Measurements from ENCODE around the gene TMEM151B. TPM values are rescaled to one million over a fixed set of nuclear protein-coding genes. Genes with fewer than 3 reads are reported as not detected.

The TMEM151B gene
- total and polyA plus RNA-seq, 10 donors, result 0.03 to 0.17 (median 0.11) TPM; not detected in 7

DNA sequence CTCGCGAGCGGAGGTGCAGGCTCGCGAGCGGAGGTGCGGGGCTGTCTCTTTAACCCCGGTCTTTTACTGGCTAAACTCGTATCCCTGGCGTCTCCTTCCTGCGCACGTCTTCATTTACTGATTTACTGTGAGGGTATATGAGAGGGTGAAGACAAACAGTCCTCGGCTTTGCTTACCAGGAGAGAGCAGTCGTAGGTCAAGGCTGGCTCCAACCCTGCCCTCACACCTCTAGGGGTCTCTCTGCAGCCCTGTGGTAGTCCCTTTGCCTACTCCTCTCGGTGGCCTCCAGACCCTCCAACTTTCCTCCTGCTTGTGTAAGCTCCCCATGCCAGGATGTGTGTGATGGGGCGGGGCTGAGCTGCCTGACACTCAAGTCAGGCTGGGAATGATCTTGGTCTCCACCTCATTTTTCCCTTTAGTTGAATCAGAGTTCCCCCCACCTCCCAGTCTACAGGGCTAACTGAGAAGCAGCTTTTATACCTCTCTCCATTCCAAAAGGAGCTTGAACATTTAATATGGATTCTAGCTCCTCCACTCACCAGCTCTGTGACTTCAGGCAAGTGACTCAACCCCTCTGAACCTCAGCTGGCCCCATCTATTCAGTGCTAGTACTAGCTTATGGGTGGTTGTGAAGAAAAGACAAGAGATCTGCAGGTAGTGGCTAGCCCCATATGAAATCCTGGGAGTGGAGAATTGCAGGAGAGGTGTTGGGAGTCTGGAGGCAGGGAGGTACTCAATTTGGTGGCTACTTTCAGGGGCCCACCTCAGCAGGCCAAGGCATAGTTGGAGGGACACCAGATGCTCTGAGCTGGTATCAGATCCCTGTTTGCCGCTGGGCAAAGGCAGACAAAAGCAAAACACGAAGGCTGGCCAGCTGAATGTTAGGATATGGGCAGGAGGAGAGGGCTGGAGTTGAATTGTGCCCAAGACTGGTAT, 46.0 kb upstream of the TMEM151B start:
- TF ChIP-seq, protein P1, sequence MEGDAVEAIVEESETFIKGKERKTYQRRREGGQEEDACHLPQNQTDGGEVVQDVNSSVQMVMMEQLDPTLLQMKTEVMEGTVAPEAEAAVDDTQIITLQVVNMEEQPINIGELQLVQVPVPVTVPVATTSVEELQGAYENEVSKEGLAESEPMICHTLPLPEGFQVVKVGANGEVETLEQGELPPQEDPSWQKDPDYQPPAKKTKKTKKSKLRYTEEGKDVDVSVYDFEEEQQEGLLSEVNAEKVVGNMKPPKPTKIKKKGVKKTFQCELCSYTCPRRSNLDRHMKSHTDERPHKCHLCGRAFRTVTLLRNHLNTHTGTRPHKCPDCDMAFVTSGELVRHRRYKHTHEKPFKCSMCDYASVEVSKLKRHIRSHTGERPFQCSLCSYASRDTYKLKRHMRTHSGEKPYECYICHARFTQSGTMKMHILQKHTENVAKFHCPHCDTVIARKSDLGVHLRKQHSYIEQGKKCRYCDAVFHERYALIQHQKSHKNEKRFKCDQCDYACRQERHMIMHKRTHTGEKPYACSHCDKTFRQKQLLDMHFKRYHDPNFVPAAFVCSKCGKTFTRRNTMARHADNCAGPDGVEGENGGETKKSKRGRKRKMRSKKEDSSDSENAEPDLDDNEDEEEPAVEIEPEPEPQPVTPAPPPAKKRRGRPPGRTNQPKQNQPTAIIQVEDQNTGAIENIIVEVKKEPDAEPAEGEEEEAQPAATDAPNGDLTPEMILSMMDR (IDR thresholded peaks at IDR 0.05 in 8 of 11, conservative IDR thresholded peaks at IDR 0.05 in 3 of 11), result no peak
- TF ChIP-seq POLR2A (IDR thresholded peaks at IDR 0.05) (no peak), POLR2AphosphoS5 (IDR thresholded peaks at IDR 0.05) (no peak)
- peaks cover 0 to 9% (median 0%) of the 10 kb centered on the region in 7 donors for H3K27me3 ChIP-seq (replicated peaks in 1 of 7)
- intact Hi-C loops (cut with DNase I; ENCODE audit: low total_unique reads), result no loop called here
- no peaks in the 10 kb centered on the region for H3K9me3 ChIP-seq
- DNase-seq, result peak; percentile 65
- peak overlapping the region; percentile 60 to 80 (median 70) for H3K4me3 ChIP-seq
- H3K27ac ChIP-seq, result peak overlapping the region in 4 of 8 donors; percentile 48 to 80 (median 64)
- peaks cover 25 to 85% (median 62%) of the 10 kb centered on the region in 6 donors for H3K4me1 ChIP-seq
- 9 to 15% (median 13%) methylated on average over 15 to 18 of the region's 18 CpGs for WGBS, 5 donors
- H3K36me3 ChIP-seq, result peaks cover 0 to 5% (median 0%) of the 10 kb centered on the region in 6 donors

DNA sequence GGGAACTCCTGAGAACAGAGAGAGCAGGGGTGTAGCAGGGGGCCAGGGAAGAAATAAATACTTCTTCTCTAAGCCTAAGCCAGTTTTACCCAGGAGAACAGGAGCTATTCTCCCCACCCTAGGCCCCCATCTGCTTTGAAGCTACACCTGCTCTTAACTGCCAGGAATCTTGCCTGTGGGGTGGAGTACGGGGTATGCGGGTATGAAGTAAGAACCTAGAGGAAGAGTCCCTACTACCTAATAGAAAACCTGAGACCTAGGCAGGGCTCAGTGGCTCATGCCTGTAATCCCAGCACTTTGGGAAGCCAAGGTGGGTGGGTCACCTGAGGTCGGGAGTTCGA, 45.3 kb upstream of the TMEM151B start:
- Histone ChIP-seq H3K27me3 (replicated peaks in 1 of 7) (peaks cover 0 to 3% (median 0%) of the 10 kb centered on the region in 7 donors), H3K27ac (no peak overlapping the region), H3K36me3 (peaks cover 0 to 10% (median 0%) of the 10 kb centered on the region in 6 donors), H3K9me3 (no peaks in the 10 kb centered on the region), H3K4me3 (no peak overlapping the region), H3K4me1 (peaks cover 24 to 85% (median 59%) of the 10 kb centered on the region in 6 donors)
- TF ChIP-seq POLR2A (IDR thresholded peaks at IDR 0.05) (no peak), POLR2AphosphoS5 (IDR thresholded peaks at IDR 0.05) (no peak)
- TF ChIP-seq, protein P1 (IDR thresholded peaks at IDR 0.05 in 8 of 11, conservative IDR thresholded peaks at IDR 0.05 in 3 of 11), result no peak
- intact Hi-C loops (cut with DNase I; ENCODE audit: low total_unique reads), result no loop called here
- 91 to 96% (median 94%) methylated on average over 4 of the region's 4 CpGs for WGBS, 5 donors
- DNase-seq, result no peak

DNA sequence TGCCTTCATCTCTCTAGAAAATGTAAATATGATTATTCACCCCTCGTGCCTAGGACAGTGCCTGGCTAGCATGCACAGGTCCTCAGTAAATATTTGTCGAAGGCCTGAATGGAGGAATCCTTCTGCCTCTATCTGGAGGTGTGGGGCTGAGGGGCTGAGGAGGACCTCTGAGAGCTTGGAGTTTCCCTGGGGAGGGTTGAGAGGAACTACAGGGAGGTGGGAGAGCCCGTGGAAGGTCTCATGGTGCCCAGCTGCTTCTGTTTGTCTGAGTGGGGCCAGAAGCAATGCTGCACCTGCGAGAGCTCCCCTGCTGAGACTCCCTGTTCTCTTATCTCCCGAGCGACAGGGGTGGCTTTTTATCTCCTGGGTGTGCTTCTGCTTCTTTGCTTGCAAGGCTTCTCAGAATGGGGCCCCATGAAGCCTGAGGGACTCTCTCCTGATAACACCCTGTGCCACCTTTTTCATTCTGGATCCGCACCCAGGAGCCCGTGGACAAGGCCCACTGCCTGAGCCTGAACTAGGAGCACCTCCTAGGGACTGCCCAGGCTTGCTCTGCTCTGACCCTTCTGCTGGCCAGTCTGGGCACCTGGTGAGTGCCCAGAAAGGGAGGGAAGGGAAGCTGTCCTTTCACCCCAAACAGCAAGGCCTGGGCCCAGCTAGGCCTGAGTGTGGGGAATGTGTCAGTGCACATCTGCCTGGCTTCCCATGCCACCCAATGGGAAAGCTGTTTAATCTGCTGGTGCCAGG, 44.5 kb upstream of the TMEM151B start:
- Histone ChIP-seq H3K27ac (peak overlapping the region in 1 of 8 donors; percentile 37), H3K27me3 (replicated peaks in 1 of 7) (peaks cover 0 to 3% (median 0%) of the 10 kb centered on the region in 7 donors), H3K4me1 (peaks cover 23 to 81% (median 55%) of the 10 kb centered on the region in 6 donors), H3K36me3 (peaks cover 0 to 17% (median 0%) of the 10 kb centered on the region in 6 donors), H3K9me3 (no peaks in the 10 kb centered on the region), H3K4me3 (no peak overlapping the region)
- TF ChIP-seq POLR2A (IDR thresholded peaks at IDR 0.05), result no peak
- intact Hi-C loops (cut with DNase I; ENCODE audit: low total_unique reads), result no loop called here
- no peak for DNase-seq
- WGBS, 5 donors, result 78 to 85% (median 85%) methylated on average over 8 of the region's 8 CpGs

DNA sequence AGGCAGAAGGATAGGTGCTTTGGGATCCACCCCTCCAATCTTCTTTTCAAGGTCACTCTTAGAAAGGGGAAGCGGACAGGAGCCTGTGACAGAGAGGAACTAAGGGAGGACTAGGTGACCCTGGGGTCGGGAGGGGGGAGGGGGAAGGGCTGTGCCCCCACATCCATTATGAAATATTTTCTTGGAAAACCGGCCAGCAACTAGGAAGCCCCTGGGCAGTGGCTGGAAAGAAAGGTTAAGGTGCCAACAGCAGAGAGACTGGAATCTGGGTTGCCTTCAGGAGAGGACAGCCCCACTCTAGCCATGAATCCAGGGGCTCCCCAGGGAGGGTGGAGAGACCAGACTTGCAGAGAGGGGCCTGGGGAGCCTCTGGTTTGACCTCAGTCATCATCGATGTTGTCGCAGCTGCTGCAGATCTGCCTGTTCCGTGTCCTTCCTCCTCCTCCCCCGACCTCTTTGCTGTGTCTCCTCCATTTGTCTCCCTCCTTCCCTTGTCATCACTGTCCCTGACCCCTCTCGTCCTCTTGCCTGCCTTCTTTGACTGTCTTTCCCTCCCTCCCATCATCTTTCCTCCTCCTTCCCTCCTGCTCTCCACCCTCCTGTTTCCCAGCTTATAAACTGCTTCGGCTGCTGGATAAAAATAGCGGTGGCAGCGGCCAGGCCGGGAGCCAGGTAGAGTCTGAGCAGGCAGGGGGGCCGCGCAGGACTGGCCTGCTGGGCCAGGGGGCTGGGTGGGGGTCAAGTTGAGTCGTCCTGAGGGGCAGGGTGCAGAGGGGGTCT, 43.7 kb upstream of the TMEM151B start:
- intact Hi-C loops (cut with DNase I; ENCODE audit: low total_unique reads), result no loop called here
- no peak for DNase-seq
- H3K4me3 ChIP-seq, result no peak overlapping the region

More for the DNA sequence above, 43.7 kb upstream of the TMEM151B start:
- Histone ChIP-seq H3K9me3 (no peaks in the 10 kb centered on the region), H3K36me3 (peaks cover 0 to 25% (median 0%) of the 10 kb centered on the region in 6 donors), H3K27ac (peak overlapping the region in 1 of 8 donors; percentile 37), H3K4me1 (peaks cover 20 to 73% (median 47%) of the 10 kb centered on the region in 6 donors), H3K27me3 (replicated peaks in 1 of 7) (peaks cover 0 to 3% (median 0%) of the 10 kb centered on the region in 7 donors)
- TF ChIP-seq POLR2A (IDR thresholded peaks at IDR 0.05) (no peak), POLR2AphosphoS5 (IDR thresholded peaks at IDR 0.05) (no peak)
- TF ChIP-seq, protein P1 (IDR thresholded peaks at IDR 0.05 in 8 of 11, conservative IDR thresholded peaks at IDR 0.05 in 3 of 11), result no peak
- 63 to 76% (median 69%) methylated on average over 15 of the region's 15 CpGs for WGBS, 5 donors

Measured in spleen (tissue), 11 donors.